DND-41 (cell line): ENCODE measurements around the gene SAMD4A.

Experiments used
- ATAC-seq: fragments of 200-7000 bp; cut with Tn5 transposase; 3 replicates; pipeline ENCODE4 v1.9.1; 2021; ENCODE audit warnings: low read depth; ENCODE audit not compliant: insufficient read depth
- DNase-seq: peaks from one replicate; pipeline ENCODE4 v3.0.0-alpha.2; 2020
- H2AFZ ChIP-seq: 2 replicates; pipeline ENCODE4 v1.6.0; 2012; ENCODE audit warnings: low read depth, low read length
- H3K27ac ChIP-seq: 2 replicates; pipeline ENCODE4 v1.5.1; 2012; ENCODE audit warnings: low read length, inconsistent platforms
- H3K27me3 ChIP-seq: fragments of 200-600 bp; sonication (generic); 2 replicates; pipeline ENCODE4 v1.6.0; 2012; ENCODE audit warnings: low read length, mild to moderate bottlenecking, inconsistent platforms; ENCODE audit not compliant: insufficient read depth, poor library complexity
- H3K36me3 ChIP-seq: 2 replicates; pipeline ENCODE4 v1.5.1; 2012; ENCODE audit warnings: low read length, inconsistent platforms; ENCODE audit not compliant: insufficient read depth
- H3K4me1 ChIP-seq: 2 replicates; pipeline ENCODE4 v1.5.1; 2012; ENCODE audit warnings: mild to moderate bottlenecking, low read length; ENCODE audit not compliant: insufficient read depth
- H3K4me2 ChIP-seq: 2 replicates; pipeline ENCODE4 v1.6.0; 2012; ENCODE audit warnings: mild to moderate bottlenecking, moderate library complexity, low read length, inconsistent platforms; ENCODE audit not compliant: insufficient read depth
- H3K4me3 ChIP-seq, 2 experiments: fragments of 200-600 bp in 1 of 2; shearing (Covaris generic) in 1 of 2; 2 replicates each; pipeline ENCODE4 v1.5.1; 2012 to 2016; ENCODE audit warnings: inconsistent platforms in 2 of 2, low read length in 2 of 2, mild to moderate bottlenecking in 2 of 2, low read depth in 1 of 2, moderate library complexity in 1 of 2
- H3K79me2 ChIP-seq: 2 replicates; pipeline ENCODE4 v1.6.0; 2012; ENCODE audit warnings: low read length, inconsistent platforms; ENCODE audit not compliant: insufficient read depth
- H3K9ac ChIP-seq: 2 replicates; pipeline ENCODE4 v1.6.0; 2012; ENCODE audit warnings: low read depth, mild to moderate bottlenecking, inconsistent platforms, low read length, moderate library complexity
- H3K9me3 ChIP-seq: 2 replicates; pipeline ENCODE4 v1.5.1; 2012; ENCODE audit warnings: low read length, moderate library complexity, mild to moderate bottlenecking, inconsistent platforms; ENCODE audit not compliant: insufficient read depth, severe bottlenecking
- H4K20me1 ChIP-seq: 2 replicates; pipeline ENCODE4 v1.6.0; 2012; ENCODE audit warnings: low read length; ENCODE audit not compliant: insufficient read depth
- EZH2 ChIP-seq: IDR thresholded peaks from 3 replicates; pipeline ENCODE4 v1.6.1; 2012; ENCODE audit warnings: borderline replicate concordance, low read depth, mild to moderate bottlenecking, moderate library complexity, low read length, inconsistent platforms; ENCODE audit not compliant: severe bottlenecking
- TF ChIP-seq, protein P1 (sequence below): IDR thresholded peaks from 2 replicates; pipeline ENCODE4 v1.5.1; 2012; ENCODE audit warnings: borderline replicate concordance, low read length, moderate library complexity, mild to moderate bottlenecking; ENCODE audit not compliant: poor library complexity, severe bottlenecking; ENCODE audit errors: extremely low read depth

Gene SAMD4A

DNA sequence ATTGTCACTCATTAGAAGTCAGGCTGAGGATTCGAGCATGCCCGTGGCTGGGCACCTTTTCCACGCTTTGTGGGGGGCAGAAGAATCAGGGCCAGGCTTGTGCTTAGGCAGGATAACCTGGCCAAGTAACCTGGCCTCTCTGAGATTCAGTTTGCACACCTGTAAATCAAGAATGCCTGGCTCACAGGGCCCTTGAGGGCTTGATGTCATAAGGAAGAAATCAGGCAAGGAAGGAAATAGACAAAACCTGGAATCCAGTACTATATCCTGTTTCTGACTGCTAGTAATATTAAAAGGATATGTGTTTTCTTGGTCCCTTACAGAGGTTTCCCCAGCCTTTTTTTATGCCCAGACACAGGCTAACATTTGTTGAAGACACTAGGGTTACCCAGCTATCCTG lies 91.9 kb downstream of the SAMD4A start:
- no peaks in the 10 kb centered on the region for H3K9me3 ChIP-seq
- no peaks in the 10 kb centered on the region for H3K36me3 ChIP-seq
- H3K4me3 ChIP-seq = no peak overlapping the region
- no peak overlapping the region for H3K4me2 ChIP-seq
- H2AFZ ChIP-seq = no peak overlapping the region
- peaks cover 6% of the 10 kb centered on the region for H3K27me3 ChIP-seq
- ATAC-seq (no peak), DNase-seq (no peak)
- no peaks in the 10 kb centered on the region; the same call in 1 of the 2 replicates for H4K20me1 ChIP-seq
- H3K79me2 ChIP-seq = no peaks in the 10 kb centered on the region
- no peak overlapping the region for H3K27ac ChIP-seq
- H3K4me1 ChIP-seq = no peaks in the 10 kb centered on the region
- TF ChIP-seq EZH2 = no peak
- TF ChIP-seq, protein P1, sequence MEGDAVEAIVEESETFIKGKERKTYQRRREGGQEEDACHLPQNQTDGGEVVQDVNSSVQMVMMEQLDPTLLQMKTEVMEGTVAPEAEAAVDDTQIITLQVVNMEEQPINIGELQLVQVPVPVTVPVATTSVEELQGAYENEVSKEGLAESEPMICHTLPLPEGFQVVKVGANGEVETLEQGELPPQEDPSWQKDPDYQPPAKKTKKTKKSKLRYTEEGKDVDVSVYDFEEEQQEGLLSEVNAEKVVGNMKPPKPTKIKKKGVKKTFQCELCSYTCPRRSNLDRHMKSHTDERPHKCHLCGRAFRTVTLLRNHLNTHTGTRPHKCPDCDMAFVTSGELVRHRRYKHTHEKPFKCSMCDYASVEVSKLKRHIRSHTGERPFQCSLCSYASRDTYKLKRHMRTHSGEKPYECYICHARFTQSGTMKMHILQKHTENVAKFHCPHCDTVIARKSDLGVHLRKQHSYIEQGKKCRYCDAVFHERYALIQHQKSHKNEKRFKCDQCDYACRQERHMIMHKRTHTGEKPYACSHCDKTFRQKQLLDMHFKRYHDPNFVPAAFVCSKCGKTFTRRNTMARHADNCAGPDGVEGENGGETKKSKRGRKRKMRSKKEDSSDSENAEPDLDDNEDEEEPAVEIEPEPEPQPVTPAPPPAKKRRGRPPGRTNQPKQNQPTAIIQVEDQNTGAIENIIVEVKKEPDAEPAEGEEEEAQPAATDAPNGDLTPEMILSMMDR = no peak
- no peak overlapping the region for H3K9ac ChIP-seq

DNA sequence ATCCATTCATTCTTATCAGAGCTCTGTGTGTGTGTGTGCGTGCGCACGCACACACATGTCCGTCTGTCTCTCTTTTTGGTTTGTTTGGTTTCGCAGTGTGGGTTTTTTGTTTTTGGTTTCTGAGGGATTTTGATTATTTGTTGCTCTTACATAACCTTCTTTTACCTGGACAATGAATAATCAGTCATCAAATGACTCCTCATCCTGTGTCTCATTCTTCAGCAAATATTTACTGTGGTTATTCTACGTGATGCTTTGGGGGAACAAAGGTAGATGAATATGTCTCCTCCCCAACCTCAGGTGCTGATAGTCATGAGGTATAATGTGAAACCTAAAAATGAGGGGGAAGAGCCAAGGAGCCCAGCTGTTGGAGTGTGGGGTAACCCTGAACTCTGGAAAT lies 92.4 kb downstream of the SAMD4A start:
- Histone ChIP-seq H3K9me3 (no peaks in the 10 kb centered on the region), H4K20me1 (no peaks in the 10 kb centered on the region; the same call in 1 of the 2 replicates), H3K4me3 (no peak overlapping the region), H3K79me2 (no peaks in the 10 kb centered on the region), H3K9ac (no peak overlapping the region), H3K27ac (no peak overlapping the region), H3K27me3 (peaks cover 6% of the 10 kb centered on the region), H2AFZ (no peak overlapping the region), H3K4me1 (no peaks in the 10 kb centered on the region), H3K4me2 (no peak overlapping the region), H3K36me3 (no peaks in the 10 kb centered on the region)
- no peak for ATAC-seq
- TF ChIP-seq, protein P1 = no peak
- no peak for TF ChIP-seq EZH2
- DNase-seq = no peak

- Histone ChIP-seq H3K27ac (no peak overlapping the region), H3K9me3 (no peaks in the 10 kb centered on the region), H3K4me1 (no peaks in the 10 kb centered on the region), H3K9ac (no peak overlapping the region), H2AFZ (no peak overlapping the region), H3K27me3 (peaks cover 6% of the 10 kb centered on the region), H3K4me3 (no peak overlapping the region), H4K20me1 (no peaks in the 10 kb centered on the region; the same call in 1 of the 2 replicates), H3K79me2 (no peaks in the 10 kb centered on the region), H3K36me3 (no peaks in the 10 kb centered on the region), H3K4me2 (no peak overlapping the region)
- DNase-seq = no peak
- no peak for TF ChIP-seq EZH2
- TF ChIP-seq, protein P1 = no peak
- ATAC-seq = no peak
These were observed 93.7 kb downstream of the SAMD4A start for GRCh38 chr14:54660604-54661111.
